ENCODE measurements around the gene ISG20. TPM values are rescaled to one million over a fixed set of nuclear protein-coding genes. Genes with fewer than 3 reads are reported as not detected.

Gene ISG20
- total and polyA plus RNA-seq, 4 donors: 6.8 to 36.5 (median 14.3) TPM

DNA sequence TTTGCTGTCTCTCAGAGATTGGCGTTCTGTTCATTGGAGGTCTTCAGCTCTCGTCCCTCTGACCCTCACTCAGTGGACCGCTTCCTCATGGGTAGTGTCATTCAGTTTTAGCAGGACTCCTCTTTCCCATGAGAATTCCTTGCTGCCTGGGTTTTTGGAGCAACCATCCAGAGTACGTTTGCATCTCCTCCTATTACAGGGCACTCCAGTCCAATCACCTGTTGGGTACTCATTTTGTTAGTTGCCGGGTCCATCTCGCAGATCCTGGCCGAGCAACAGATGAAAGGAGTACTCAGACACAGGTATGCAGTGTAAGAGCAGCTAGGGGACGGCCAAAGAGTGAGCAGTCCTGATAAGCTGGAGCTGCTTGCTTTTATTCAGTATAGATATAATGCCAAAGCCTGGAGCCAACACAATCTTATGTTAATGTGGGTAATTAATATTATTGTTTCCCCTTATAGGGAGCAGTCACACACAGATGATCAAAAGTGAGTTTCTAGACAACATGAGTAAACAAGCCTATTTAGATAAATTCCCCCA is 49.6 kb downstream of the ISG20 start:
- TF ChIP-seq JUND (IDR thresholded peaks at IDR 0.05) (no peak), FOXA2 (IDR thresholded peaks at IDR 0.05) (no peak), GABPA (IDR thresholded peaks at IDR 0.05 in 1 of 2, conservative IDR thresholded peaks at IDR 0.05 in 1 of 2) (no peak), HNF4G (IDR thresholded peaks at IDR 0.05) (no peak), ZBTB33 (IDR thresholded peaks at IDR 0.05) (no peak), RXRA (IDR thresholded peaks at IDR 0.05) (no peak), MAX (IDR thresholded peaks at IDR 0.05) (no peak), YY1 (IDR thresholded peaks at IDR 0.05) (no peak), EGR1 (IDR thresholded peaks at IDR 0.05; ENCODE audit: low read depth in 2 of 2) (no peak), NR2F2 (IDR thresholded peaks at IDR 0.05) (no peak), FOXA1 (IDR thresholded peaks at IDR 0.05) (no peak), SP1 (IDR thresholded peaks at IDR 0.05) (no peak), HNF4A (conservative IDR thresholded peaks at IDR 0.05) (no peak), TAF1 (conservative IDR thresholded peaks at IDR 0.05) (no peak), RAD21 (IDR thresholded peaks at IDR 0.05) (no peak)
- TF ChIP-seq, protein P1, sequence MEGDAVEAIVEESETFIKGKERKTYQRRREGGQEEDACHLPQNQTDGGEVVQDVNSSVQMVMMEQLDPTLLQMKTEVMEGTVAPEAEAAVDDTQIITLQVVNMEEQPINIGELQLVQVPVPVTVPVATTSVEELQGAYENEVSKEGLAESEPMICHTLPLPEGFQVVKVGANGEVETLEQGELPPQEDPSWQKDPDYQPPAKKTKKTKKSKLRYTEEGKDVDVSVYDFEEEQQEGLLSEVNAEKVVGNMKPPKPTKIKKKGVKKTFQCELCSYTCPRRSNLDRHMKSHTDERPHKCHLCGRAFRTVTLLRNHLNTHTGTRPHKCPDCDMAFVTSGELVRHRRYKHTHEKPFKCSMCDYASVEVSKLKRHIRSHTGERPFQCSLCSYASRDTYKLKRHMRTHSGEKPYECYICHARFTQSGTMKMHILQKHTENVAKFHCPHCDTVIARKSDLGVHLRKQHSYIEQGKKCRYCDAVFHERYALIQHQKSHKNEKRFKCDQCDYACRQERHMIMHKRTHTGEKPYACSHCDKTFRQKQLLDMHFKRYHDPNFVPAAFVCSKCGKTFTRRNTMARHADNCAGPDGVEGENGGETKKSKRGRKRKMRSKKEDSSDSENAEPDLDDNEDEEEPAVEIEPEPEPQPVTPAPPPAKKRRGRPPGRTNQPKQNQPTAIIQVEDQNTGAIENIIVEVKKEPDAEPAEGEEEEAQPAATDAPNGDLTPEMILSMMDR (IDR thresholded peaks at IDR 0.05; ENCODE audit: low read depth, low read length, missing input control): no peak
- TF ChIP-seq, protein P2, sequence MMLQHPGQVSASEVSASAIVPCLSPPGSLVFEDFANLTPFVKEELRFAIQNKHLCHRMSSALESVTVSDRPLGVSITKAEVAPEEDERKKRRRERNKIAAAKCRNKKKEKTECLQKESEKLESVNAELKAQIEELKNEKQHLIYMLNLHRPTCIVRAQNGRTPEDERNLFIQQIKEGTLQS (IDR thresholded peaks at IDR 0.05): no peak
- TF ChIP-seq, protein P3, sequence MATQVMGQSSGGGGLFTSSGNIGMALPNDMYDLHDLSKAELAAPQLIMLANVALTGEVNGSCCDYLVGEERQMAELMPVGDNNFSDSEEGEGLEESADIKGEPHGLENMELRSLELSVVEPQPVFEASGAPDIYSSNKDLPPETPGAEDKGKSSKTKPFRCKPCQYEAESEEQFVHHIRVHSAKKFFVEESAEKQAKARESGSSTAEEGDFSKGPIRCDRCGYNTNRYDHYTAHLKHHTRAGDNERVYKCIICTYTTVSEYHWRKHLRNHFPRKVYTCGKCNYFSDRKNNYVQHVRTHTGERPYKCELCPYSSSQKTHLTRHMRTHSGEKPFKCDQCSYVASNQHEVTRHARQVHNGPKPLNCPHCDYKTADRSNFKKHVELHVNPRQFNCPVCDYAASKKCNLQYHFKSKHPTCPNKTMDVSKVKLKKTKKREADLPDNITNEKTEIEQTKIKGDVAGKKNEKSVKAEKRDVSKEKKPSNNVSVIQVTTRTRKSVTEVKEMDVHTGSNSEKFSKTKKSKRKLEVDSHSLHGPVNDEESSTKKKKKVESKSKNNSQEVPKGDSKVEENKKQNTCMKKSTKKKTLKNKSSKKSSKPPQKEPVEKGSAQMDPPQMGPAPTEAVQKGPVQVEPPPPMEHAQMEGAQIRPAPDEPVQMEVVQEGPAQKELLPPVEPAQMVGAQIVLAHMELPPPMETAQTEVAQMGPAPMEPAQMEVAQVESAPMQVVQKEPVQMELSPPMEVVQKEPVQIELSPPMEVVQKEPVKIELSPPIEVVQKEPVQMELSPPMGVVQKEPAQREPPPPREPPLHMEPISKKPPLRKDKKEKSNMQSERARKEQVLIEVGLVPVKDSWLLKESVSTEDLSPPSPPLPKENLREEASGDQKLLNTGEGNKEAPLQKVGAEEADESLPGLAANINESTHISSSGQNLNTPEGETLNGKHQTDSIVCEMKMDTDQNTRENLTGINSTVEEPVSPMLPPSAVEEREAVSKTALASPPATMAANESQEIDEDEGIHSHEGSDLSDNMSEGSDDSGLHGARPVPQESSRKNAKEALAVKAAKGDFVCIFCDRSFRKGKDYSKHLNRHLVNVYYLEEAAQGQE (IDR thresholded peaks at IDR 0.05): no peak
- H3K27ac ChIP-seq (ENCODE audit: low read depth in 1 of 2, low read length in 2 of 2): no peak overlapping the region
- DNase-seq (ENCODE audit: low spot score): no peak
- peaks cover 0 to 4% (median 0%) of the 10 kb centered on the region in 4 donors for H3K27me3 ChIP-seq (ENCODE audit: control insufficient read depth in 4 of 4, insufficient read depth in 4 of 4, low read length in 3 of 4)
- 79% methylated on average over 8 of the region's 8 CpGs for WGBS
- no peak overlapping the region for H3K4me3 ChIP-seq (ENCODE audit: low read depth in 1 of 3, low read length in 3 of 3)
- no peak overlapping the region for H3K9ac ChIP-seq (ENCODE audit: low read depth in 1 of 2, low read length in 2 of 2)
- H3K36me3 ChIP-seq (ENCODE audit: control insufficient read depth in 4 of 4, insufficient read depth in 3 of 4, low read depth in 1 of 4, low read length in 3 of 4): no peaks in the 10 kb centered on the region
- no peaks in the 10 kb centered on the region for H3K4me1 ChIP-seq (ENCODE audit: control insufficient read depth in 4 of 4, insufficient read depth in 4 of 4, low read length in 3 of 4)
- no peaks in the 10 kb centered on the region for H3K9me3 ChIP-seq (ENCODE audit: control insufficient read depth in 4 of 4, low read length in 3 of 4)
